Measurements from ENCODE around the gene SELENOF. TPM values are rescaled to one million over a fixed set of nuclear protein-coding genes. Genes with fewer than 3 reads are reported as not detected.

The SELENOF gene
- total RNA-seq = 177 TPM

DNA sequence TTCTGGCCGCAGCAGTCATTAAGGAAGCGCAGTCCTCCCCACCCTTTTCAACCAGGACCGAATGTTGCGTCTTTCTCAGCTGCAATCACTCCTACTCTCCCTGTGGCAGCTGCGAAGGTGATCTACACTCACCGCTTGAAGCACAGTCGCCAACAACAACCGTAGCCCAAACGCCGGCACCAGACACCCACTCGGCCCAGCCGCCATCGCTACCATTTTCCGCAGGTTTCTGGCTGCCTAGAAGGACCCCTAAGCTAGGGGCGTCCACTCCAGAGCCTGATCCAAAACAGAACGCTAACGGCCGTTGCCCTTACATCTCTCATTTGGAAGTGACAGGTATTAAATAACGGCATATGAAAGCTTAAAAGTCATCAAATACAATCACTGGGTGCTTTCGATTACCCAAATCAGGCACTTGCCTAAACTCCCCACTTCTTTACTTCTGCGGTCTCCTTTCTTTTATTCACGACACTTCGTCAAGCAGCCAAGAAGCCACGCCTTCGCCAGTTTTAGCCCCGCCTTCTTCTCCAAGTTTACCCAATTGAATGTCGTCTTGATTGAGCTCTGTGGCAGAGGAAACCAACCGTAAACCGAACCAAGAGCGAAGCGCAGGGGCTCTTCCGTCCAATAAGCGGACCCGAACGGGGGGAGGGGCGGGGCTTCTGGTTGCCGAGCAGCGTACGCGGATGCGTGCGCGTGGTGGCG, at the start of gene SELENOF:
Gene SELENOF (minus strand): TSS at position 231 of the 705 bp plus-strand sequence. CDS start 15 bp downstream, at position 216.

DNA sequence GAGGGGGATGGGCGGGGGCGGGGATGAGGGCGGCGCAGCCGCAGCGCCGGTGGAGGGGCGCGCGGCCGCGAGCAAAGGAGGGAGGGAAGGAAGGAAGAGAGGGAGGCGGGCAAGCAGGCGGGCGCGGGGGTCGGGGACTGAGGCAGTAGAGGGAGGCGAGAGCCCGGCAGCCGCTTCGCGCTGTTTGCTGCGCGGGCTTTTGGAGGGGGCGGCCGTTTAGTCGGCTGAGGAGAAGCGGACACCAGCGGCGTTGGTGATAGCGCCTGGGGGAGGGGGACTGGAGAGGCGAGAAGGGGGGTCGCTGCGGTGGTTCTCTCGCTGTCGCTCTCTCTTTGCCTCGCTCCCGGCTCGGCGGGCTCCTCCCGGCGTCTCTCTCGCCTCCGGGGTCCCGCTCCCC, 673 bp upstream of the SELENOF start, which contains the start of gene HS2ST1:
Gene HS2ST1 (plus strand): TSS at position 35 of the 397 bp plus-strand sequence.

Other genes starting within 250 kb of the SELENOF start
- 164 TPM for gene SH3GLB1, start 209.6 kb downstream of the SELENOF start, total RNA-seq
- 49.1 TPM for gene HS2ST1, start 509 bp upstream of the SELENOF start, total RNA-seq

All from diencephalon (tissue), 1 donor.